Cardiac fibroblast (primary cell): ENCODE results near the gene CNIH2.

Experiments used
- DNase-seq, 2 donors: peaks; one replicate each; pipeline versions ENCODE4 v3.0.0 to v3.0.0-alpha.2; 2010; ENCODE audit warnings: low read depth in 2 of 2
- H3K4me3 ChIP-seq, 2 donors: replicated peaks in 1 of 2; 1 replicate in 1 of 2; 2 replicates in 1 of 2; pipeline ENCODE4 v1.5.1; 2011; ENCODE audit warnings: low read depth in 2 of 2, low read length in 2 of 2, mild to moderate bottlenecking in 2 of 2, moderate library complexity in 1 of 2
- TF ChIP-seq, protein P1 (sequence below): IDR thresholded peaks from one replicate; pipeline ENCODE4 v1.5.1; 2011; ENCODE audit warnings: low read depth, mild to moderate bottlenecking, low read length, inconsistent platforms

Gene CNIH2

GRCh38 chr11:66321606-66322005, 43.6 kb downstream of the CNIH2 start:
- peak in 1 of 2 donors; percentile 20 for DNase-seq
- H3K4me3 ChIP-seq: no peak overlapping the region
- TF ChIP-seq, protein P1, sequence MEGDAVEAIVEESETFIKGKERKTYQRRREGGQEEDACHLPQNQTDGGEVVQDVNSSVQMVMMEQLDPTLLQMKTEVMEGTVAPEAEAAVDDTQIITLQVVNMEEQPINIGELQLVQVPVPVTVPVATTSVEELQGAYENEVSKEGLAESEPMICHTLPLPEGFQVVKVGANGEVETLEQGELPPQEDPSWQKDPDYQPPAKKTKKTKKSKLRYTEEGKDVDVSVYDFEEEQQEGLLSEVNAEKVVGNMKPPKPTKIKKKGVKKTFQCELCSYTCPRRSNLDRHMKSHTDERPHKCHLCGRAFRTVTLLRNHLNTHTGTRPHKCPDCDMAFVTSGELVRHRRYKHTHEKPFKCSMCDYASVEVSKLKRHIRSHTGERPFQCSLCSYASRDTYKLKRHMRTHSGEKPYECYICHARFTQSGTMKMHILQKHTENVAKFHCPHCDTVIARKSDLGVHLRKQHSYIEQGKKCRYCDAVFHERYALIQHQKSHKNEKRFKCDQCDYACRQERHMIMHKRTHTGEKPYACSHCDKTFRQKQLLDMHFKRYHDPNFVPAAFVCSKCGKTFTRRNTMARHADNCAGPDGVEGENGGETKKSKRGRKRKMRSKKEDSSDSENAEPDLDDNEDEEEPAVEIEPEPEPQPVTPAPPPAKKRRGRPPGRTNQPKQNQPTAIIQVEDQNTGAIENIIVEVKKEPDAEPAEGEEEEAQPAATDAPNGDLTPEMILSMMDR: no peak

GRCh38 chr11:66322732-66323427, 44.9 kb downstream of the CNIH2 start:
- no peak overlapping the region for H3K4me3 ChIP-seq
- DNase-seq: peak; percentile 66 to 92
- TF ChIP-seq, protein P1: no peak

DNA sequence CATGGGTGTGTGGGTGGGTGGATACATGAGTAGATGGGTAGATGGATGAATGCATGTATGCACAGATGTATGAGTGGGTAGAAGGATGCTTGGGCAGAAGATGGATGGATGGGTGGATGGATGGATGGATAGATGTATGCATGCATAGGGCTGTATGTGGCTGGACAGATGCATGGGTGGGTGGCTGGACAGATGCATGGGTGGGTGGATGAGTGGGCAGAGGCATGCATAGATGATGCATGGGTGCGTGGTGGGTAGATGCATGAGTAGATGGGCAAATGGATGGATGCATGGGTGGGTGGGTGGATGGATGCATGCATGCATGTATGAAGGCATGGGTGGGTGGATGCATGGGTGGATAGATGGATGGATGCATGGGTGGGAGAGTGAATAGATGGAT, 45.7 kb downstream of the CNIH2 start:
- no peak overlapping the region for H3K4me3 ChIP-seq
- no peak for DNase-seq
- TF ChIP-seq, protein P1: no peak

DNA sequence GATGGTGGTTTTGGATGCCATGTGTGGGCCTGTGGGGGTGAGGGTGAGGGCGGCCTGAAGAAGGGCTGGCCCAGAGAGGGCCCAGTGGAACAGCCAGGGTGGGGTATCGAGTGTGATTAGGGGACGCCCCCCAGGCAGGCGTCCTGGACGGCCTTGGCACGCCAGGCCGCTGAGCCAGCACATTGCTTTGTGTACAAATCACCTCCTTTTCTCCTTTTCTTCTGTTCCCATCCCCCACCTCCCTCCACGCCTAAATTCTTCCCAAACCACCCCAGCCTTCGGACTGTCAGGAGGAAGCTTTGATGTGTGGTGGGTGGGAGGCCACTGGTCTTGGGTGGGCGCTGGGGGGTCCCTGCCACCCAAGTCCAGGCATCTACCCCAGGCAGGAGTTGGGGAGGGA, 46.7 kb downstream of the CNIH2 start:
- DNase-seq: peak; percentile 55 to 59
- H3K4me3 ChIP-seq: no peak overlapping the region
- TF ChIP-seq, protein P1: no peak

DNA sequence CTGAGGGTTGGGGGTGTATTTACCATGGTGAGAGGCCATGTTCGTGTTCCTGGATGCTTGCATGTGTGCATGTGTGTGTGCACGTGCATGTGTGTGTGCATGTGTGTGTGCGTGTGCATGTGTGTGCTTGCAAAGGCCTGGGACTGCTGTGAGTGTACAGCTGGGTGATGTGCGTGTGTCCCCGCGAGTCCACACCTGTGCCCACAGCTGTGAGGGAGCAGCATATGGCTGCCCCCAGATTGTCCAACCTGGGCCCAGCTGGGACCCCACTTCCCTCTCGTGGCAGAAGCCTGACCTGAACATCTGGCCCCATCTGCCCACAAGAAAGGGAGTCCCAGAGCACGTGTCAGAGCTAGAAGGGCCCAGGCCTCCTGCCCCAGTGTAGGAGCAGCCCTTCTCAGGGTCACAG, 47.3 kb downstream of the CNIH2 start:
- no peak overlapping the region for H3K4me3 ChIP-seq
- DNase-seq: no peak
- TF ChIP-seq, protein P1: no peak

DNA sequence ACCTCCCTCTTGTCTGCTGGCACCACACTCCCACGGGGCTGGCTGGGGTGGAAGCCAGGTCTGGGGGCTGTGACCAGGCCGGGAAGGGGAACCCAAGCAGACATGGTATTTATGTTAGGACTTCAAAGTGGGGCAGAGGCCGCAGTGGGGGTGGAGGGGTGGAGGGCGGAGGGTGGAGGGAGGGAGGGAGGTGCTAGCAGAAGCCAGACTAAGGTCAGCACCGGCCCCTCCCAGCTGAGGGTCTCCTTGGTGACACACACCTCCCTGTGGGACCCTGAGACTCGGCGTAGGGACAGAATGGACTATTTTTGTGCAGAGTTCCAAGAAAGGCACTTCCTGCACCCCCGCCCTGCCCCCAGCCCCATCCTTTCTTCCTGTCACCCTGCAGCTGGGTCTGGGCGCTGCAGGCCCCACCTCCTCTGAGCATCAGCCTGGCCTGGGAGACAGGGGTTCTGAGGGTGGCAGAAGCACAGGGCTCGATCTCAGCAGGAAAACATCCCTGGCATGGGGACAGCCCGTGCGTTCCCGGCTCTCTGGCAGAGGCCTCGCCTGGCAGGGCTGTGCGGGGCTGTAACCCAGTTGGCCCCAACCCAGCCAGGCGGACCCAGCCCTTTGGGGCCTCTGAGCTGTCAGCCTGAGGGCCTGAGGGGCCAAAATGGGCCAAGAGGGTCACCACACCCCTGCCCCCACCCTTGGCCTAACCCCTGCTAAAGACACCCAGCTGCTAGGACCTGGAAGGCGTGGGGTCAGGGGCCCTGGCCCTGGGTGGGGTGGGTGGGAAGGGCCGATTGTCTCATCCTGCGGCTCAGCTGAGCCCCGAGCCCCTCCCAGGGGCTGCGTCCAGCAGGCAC, 48.5 kb downstream of the CNIH2 start:
- DNase-seq: peak; percentile 65 to 72
- no peak overlapping the region for H3K4me3 ChIP-seq
- TF ChIP-seq, protein P1: no peak
